Measurements from ENCODE around the gene NPM1. TPM values are rescaled to one million over a fixed set of nuclear protein-coding genes. Genes with fewer than 3 reads are reported as not detected.

The NPM1 gene
- total RNA-seq, 2 experiments from 2014 or later: 1,119 to 1,157 TPM

GRCh38 chr5:171427318-171428167 is 39.9 kb downstream of the NPM1 start:
- H3K9me3 Mint-ChIP-seq: no peaks in the 10 kb centered on the region
- H3K4me1 Mint-ChIP-seq: no peaks in the 10 kb centered on the region
- ChIA-PET CTCF (no interaction called here), POLR2A (no interaction called here)
- peaks cover 5% of the 10 kb centered on the region for H3K27me3 Mint-ChIP-seq
- no peak overlapping the region for H3K27ac Mint-ChIP-seq
- no peak for DNase-seq
- no peaks in the 10 kb centered on the region for H3K36me3 Mint-ChIP-seq (ENCODE audit: low read depth)
- no peak overlapping the region for H3K4me3 Mint-ChIP-seq

DNA sequence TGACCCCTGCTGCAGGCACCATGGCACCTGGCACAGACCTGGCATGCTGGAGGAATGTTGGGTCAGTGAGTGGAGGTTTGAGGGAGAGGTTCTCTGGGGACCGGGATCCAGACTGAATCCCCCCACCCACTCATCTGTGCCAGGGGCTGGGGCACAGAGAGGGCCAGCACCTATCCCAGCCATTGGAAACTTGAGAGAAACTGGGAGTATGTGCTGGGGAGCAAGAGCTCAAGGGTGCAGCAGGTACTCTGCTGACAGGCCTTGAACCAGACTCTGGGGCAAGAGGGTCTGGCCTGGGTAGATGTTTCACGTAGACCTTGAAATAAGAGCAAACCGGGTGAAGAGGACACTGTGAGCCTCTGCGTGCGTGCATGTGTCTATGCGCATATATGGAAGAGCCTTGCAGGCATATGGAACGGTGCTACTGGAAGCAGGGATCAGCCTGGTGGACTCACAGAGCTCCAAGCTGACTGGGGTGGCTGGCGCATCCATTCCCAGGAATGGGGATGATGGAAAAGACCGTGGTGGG is 40.6 kb downstream of the NPM1 start:
- ChIA-PET POLR2A (no interaction called here), CTCF (no interaction called here)
- H3K9me3 Mint-ChIP-seq: no peaks in the 10 kb centered on the region
- H3K27ac Mint-ChIP-seq: no peak overlapping the region
- H3K4me1 Mint-ChIP-seq: no peaks in the 10 kb centered on the region
- no peaks in the 10 kb centered on the region for H3K27me3 Mint-ChIP-seq
- no peaks in the 10 kb centered on the region for H3K36me3 Mint-ChIP-seq (ENCODE audit: low read depth)
- no peak overlapping the region for H3K4me3 Mint-ChIP-seq
- no peak for DNase-seq

GRCh38 chr5:171428809-171429542 is 41.3 kb downstream of the NPM1 start:
- CTCF ChIA-PET: no interaction called here
- POLR2A ChIA-PET: no interaction called here
- Mint-ChIP-seq H3K27ac (no peak overlapping the region), H3K4me1 (no peaks in the 10 kb centered on the region), H3K9me3 (no peaks in the 10 kb centered on the region), H3K36me3 (ENCODE audit: low read depth) (no peaks in the 10 kb centered on the region), H3K27me3 (no peaks in the 10 kb centered on the region), H3K4me3 (no peak overlapping the region)
- DNase-seq: no peak

GRCh38 chr5:171429543-171429910 is 41.9 kb downstream of the NPM1 start:
- Mint-ChIP-seq H3K27me3 (no peaks in the 10 kb centered on the region), H3K4me1 (no peaks in the 10 kb centered on the region), H3K4me3 (no peak overlapping the region), H3K9me3 (no peaks in the 10 kb centered on the region), H3K27ac (no peak overlapping the region), H3K36me3 (ENCODE audit: low read depth) (no peaks in the 10 kb centered on the region)
- CTCF ChIA-PET: no interaction called here
- POLR2A ChIA-PET: no interaction called here
- DNase-seq: no peak

- CTCF ChIA-PET: no interaction called here
- H3K27me3 Mint-ChIP-seq: no peaks in the 10 kb centered on the region
- no peaks in the 10 kb centered on the region for H3K4me1 Mint-ChIP-seq
- H3K36me3 Mint-ChIP-seq (ENCODE audit: low read depth): no peaks in the 10 kb centered on the region
- no peak for DNase-seq
- POLR2A ChIA-PET: no interaction called here
- no peak overlapping the region for H3K27ac Mint-ChIP-seq
- H3K4me3 Mint-ChIP-seq: no peak overlapping the region
- no peaks in the 10 kb centered on the region for H3K9me3 Mint-ChIP-seq
Measured at GRCh38 chr5:171431251-171431777, 43.7 kb downstream of the NPM1 start.

GRCh38 chr5:171432076-171432475 is 44.4 kb downstream of the NPM1 start:
- Mint-ChIP-seq H3K27ac (no peak overlapping the region), H3K36me3 (ENCODE audit: low read depth) (no peaks in the 10 kb centered on the region), H3K27me3 (no peaks in the 10 kb centered on the region), H3K9me3 (no peaks in the 10 kb centered on the region), H3K4me1 (no peaks in the 10 kb centered on the region), H3K4me3 (no peak overlapping the region)
- POLR2A ChIA-PET: no interaction called here
- DNase-seq: no peak
- CTCF ChIA-PET: no interaction called here

- Mint-ChIP-seq H3K36me3 (ENCODE audit: low read depth) (no peaks in the 10 kb centered on the region), H3K4me1 (no peaks in the 10 kb centered on the region), H3K27ac (no peak overlapping the region), H3K4me3 (no peak overlapping the region), H3K27me3 (no peaks in the 10 kb centered on the region), H3K9me3 (no peaks in the 10 kb centered on the region)
- ChIA-PET POLR2A (no interaction called here), CTCF (no interaction called here)
- DNase-seq: no peak
Measured at GRCh38 chr5:171432583-171433351, 45.1 kb downstream of the NPM1 start.

DNA sequence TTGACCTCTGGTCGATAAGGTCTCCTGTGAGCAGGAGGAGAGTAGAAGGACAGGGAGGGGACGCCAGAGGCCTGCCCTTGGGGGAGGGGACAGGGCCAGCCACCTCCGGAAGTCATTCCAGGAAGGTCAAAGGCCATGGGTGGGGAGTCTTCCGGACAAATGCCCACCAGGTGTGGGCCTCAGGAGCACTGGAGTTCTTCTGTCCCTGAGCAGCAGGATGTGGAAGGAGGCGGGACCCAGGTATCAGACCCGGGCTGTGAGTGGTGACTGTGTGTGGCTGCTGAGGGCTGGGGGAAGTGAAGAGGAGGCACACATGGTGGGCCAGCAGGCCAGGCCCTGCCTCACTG is 45.7 kb downstream of the NPM1 start:
- H3K4me1 Mint-ChIP-seq: no peaks in the 10 kb centered on the region
- no peaks in the 10 kb centered on the region for H3K9me3 Mint-ChIP-seq
- DNase-seq: no peak
- H3K36me3 Mint-ChIP-seq (ENCODE audit: low read depth): no peaks in the 10 kb centered on the region
- ChIA-PET CTCF (no interaction called here), POLR2A (no interaction called here)
- no peak overlapping the region for H3K27ac Mint-ChIP-seq
- H3K27me3 Mint-ChIP-seq: no peaks in the 10 kb centered on the region
- H3K4me3 Mint-ChIP-seq: no peak overlapping the region

GRCh38 chr5:171433982-171434676 is 46.5 kb downstream of the NPM1 start:
- Mint-ChIP-seq H3K9me3 (no peaks in the 10 kb centered on the region), H3K4me1 (no peaks in the 10 kb centered on the region), H3K27ac (no peak overlapping the region), H3K4me3 (no peak overlapping the region), H3K27me3 (no peaks in the 10 kb centered on the region), H3K36me3 (ENCODE audit: low read depth) (no peaks in the 10 kb centered on the region)
- ChIA-PET POLR2A (interaction anchor here (1.0 kb wide), 1 partner anchor 23 kb away, joined by 4 read pairs; no protein-coding TSS in a partner anchor), CTCF (no interaction called here)
- no peak for DNase-seq

- H3K4me3 Mint-ChIP-seq: no peak overlapping the region
- CTCF ChIA-PET: no interaction called here
- no peaks in the 10 kb centered on the region for H3K9me3 Mint-ChIP-seq
- H3K4me1 Mint-ChIP-seq: no peaks in the 10 kb centered on the region
- no peaks in the 10 kb centered on the region for H3K36me3 Mint-ChIP-seq (ENCODE audit: low read depth)
- no peak for DNase-seq
- no peaks in the 10 kb centered on the region for H3K27me3 Mint-ChIP-seq
- no peak overlapping the region for H3K27ac Mint-ChIP-seq
- POLR2A ChIA-PET: interaction anchor here (1.0 kb wide), 1 partner anchor 24 kb away, joined by 4 read pairs; no protein-coding TSS in a partner anchor
Measured at GRCh38 chr5:171434874-171435273, 47.2 kb downstream of the NPM1 start.

GRCh38 chr5:171435908-171436307 is 48.3 kb downstream of the NPM1 start:
- POLR2A ChIA-PET: no interaction called here
- Mint-ChIP-seq H3K36me3 (ENCODE audit: low read depth) (no peaks in the 10 kb centered on the region), H3K9me3 (no peaks in the 10 kb centered on the region)

DNA sequence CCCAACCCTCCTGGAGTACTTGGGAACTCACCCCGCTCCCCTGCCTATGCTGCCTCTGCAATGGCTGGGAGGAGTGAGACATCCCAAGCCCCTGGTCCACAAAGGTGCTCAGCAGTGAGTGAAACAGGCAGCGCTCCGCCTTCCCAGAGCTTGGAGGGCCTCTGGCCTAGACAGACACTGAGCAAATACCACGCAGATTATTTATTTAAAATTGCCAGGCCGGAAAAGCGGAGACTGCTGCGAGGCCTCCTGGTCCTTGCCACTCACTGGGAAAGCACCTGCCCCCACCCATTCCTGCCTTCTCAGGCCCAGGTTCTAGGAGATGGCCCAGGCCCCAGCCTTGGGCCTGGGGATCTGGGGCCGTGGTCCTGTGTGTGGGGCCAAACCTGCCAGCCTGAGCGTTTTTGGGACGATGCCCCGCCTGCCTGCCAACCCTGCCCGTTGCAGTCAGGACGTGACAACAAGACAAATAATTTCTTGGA is 49.2 kb downstream of the NPM1 start:
- no peaks in the 10 kb centered on the region for H3K27me3 Mint-ChIP-seq
- H3K4me1 Mint-ChIP-seq: no peaks in the 10 kb centered on the region
- no peak for DNase-seq
- ChIA-PET CTCF (no interaction called here), POLR2A (no interaction called here)
- H3K36me3 Mint-ChIP-seq (ENCODE audit: low read depth): no peaks in the 10 kb centered on the region
- no peak overlapping the region for H3K27ac Mint-ChIP-seq
- no peak overlapping the region for H3K4me3 Mint-ChIP-seq
- H3K9me3 Mint-ChIP-seq: no peaks in the 10 kb centered on the region

More at GRCh38 chr5:171435908-171436307, 48.3 kb downstream of the NPM1 start:
- H3K4me1 Mint-ChIP-seq: no peaks in the 10 kb centered on the region
- CTCF ChIA-PET: no interaction called here
- no peak for DNase-seq
- H3K27me3 Mint-ChIP-seq: no peaks in the 10 kb centered on the region
- H3K27ac Mint-ChIP-seq: no peak overlapping the region
- no peak overlapping the region for H3K4me3 Mint-ChIP-seq

Measured in activated CD4-positive, alpha-beta memory T cell treated with anti-CD3 and anti-CD28 coated beads, Interleukin-2, amount 10 ng/mL, durations not matched to agents 7 days and 5 days (primary cell).